Hematopoietic multipotent progenitor cell (in vitro differentiated cells): ENCODE measurements around the gene VPS37C. TPM values are rescaled to one million over a fixed set of nuclear protein-coding genes. Genes with fewer than 3 reads are reported as not detected.

Experiments used
- DNase-seq, 3 donors: peaks; one replicate each; pipeline ENCODE4 v3.0.0-alpha.2; 2011 to 2015; ENCODE audit warnings: low read depth in 2 of 3, low spot score in 2 of 3
- total RNA-seq: library from RNA; depleted of rRNA; stranded (reverse); fragments of >200 nt; gene quantifications from one replicate; pipeline ENCODE4 v1.2.3, GENCODE V29; 2012

Gene VPS37C
- total RNA-seq, 1 donor = 6.7 TPM

DNA sequence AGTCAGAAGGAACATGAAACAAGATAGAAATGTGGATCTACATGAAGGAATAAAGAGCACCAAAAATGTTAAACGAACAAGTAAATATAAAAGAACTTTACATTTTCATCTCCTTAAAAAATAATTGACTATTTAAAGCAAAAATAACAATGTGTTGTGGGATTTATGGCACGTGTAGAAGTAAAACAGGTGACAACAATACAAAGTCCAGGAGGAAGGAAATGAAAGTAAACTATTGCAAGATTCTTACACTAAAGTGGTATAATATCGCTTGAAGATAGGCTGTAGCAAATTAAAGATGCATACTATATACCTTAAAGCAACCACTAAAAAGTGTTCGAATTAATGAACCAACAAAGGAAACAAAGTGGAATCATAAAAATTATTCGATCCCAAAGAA, 5.5 kb downstream of the VPS37C start:
- DNase-seq = no peak

DNA sequence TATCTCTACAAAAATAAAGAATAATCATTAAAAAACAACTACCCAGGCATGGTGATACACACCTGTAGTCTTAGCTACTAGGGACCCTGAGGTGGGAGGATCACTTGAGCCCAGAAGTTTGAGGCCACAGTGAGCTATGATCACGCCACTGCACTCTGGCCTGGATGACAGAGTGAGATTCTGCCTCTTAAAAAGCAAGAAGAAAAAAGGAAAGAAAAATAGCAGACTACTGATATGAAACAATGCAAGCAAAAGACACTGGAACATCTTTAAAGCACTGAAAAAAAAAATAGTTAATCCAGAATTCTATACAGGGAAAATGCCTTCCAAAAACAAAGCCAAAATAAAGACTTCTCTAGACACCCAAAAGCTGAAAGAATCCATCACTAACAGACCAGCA, 5.9 kb downstream of the VPS37C start:
- DNase-seq = no peak

DNA sequence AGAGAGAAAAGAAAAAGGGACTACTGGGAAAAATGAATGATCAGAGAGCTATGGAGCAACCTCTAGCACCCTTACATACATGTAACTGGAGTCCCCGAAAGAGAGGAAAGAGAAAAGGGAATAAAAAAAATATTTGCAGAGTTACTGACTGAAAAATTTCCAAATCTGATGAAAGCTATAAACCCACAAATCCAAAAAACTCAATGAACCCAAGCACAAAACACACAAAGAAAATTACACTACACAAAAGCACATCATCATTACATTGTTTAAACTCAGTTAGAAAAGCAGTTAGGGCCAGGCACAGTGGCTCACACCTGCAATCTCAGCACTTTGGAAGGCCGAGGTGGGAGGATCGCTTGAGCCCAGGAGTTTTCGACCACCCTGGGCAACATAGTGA, 6.7 kb downstream of the VPS37C start:
- no peak for DNase-seq

DNA sequence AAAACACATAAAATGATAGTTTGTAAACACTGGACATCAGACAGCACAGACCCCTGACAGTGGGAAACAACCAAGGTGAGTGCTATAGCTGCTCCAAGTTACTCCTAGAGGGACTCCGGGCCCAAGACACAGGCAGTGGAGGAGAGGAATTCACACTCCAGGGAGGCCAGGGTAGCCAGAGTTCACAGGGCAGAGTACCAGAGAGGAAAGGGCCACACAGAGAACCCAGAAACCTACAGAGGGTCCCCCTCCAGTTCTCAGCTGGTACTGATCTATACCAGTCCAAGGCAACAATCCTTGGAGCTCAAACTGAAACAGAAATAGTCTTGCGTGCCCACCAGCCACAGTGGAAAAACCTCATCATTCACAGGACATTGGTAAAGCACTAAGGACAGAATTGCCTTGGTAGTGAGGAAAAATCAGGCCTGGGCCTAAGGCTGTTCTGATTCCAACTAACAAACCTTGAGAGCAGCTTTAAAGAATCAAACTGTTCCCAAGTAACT, 7.6 kb downstream of the VPS37C start:
- DNase-seq = no peak

DNA sequence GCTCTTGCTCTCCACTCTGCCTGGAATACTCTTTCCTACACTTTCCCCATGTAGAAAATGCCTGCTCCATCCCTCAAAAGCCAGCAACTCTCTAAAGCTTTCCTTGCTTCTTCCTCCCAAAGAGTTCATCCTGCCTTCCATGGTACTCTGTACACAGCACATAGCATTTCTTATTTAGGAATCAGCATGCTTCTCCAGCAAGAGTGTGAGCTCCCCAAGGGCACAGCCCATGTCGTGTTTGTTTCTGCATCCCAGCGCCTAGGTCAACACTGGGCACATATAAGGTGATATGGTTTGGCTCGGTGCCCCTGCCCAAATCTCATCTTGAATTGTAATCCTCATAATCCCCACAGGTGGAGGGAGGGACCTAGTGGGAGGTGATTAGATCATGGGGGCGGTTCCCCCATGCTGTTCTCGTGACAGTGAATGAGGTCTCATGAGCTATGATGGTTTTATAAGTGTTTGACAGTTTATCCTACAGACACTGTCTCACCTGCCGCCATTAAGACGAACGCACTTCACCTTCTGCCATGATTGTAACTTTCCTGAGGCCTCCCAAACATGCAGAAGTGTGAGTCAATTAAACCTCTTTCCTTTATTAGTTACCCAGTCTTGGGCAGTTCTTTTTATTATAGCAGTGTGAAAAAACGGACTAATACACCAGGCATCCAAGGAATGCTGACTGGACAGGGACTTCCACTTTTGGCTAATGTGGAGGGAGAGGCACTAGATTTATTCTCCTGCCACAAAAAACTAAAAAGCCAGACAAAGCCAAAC, 8.2 kb downstream of the VPS37C start:
- no peak for DNase-seq

DNA sequence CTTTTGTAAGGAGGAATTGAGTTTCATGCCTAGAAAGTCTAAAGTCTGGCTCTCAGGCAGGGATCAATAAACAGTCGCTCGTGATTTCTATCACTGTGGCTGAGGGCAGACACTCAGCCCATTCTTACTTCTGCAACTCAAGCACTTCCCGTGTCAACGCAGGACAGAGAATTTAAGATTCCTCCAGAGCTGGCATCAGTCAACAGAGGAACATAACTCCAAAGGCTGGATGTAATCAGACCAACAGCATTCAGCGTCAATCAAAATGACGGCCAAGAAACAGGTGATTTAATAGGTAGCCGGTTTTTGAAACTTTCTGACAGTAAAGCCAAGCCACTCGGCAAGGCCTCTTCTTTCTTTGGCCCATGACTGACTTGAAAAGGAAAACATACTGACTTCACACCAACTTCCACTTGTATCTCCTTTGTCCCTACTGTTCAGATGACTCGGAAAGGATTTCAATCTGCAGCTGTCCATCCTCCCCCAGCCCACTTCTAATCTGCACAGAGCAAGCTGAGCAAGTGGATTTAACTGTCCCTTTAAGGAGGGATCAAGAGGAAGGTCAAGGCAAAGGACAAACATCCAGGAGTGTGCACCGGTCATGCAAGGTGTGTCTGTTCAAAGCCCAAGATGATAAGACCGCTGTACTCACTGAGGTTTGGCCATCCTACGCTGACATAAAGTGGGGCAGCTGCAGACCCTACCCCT, 9.5 kb downstream of the VPS37C start:
- no peak for DNase-seq

DNA sequence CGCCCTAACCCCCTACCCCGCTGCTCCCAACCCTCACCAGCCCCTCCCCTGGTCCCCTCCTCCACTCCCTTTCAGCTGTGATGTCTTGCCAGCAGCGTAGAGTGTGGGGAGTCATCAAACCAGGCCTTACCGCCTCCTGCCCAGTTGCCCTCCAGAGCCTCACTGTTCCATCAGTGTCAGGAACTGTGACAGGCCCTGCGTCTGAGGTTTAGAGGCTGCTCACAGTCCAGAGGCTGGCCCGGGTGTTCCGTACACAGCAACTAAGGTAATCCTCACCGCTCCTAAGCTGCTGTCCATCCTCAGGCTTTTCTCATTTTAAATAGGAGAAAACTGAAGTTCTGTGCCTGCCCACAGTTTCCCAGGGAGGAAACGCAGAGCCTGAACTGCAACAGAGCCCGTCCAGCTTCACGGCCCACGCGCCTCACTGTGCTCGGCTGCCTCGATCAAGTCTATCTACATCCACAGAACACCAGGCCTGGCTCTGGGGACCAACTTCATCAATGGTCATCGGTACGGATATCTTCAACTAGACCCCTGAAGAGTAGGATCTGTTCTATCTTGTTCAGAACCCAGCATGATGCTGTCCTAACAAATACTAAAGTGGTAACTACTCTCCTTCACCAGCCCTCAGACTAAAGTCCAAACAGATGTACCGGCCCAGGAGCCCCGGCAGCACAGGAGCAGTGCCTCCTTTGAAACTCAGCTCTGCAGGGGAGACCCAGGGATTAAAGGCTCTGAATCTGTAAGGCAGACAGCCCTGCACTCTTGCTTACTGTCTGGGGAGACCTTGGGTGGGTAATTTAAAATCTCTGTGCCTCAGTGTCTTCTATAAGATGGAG, 10.3 kb downstream of the VPS37C start:
- no peak for DNase-seq

DNA sequence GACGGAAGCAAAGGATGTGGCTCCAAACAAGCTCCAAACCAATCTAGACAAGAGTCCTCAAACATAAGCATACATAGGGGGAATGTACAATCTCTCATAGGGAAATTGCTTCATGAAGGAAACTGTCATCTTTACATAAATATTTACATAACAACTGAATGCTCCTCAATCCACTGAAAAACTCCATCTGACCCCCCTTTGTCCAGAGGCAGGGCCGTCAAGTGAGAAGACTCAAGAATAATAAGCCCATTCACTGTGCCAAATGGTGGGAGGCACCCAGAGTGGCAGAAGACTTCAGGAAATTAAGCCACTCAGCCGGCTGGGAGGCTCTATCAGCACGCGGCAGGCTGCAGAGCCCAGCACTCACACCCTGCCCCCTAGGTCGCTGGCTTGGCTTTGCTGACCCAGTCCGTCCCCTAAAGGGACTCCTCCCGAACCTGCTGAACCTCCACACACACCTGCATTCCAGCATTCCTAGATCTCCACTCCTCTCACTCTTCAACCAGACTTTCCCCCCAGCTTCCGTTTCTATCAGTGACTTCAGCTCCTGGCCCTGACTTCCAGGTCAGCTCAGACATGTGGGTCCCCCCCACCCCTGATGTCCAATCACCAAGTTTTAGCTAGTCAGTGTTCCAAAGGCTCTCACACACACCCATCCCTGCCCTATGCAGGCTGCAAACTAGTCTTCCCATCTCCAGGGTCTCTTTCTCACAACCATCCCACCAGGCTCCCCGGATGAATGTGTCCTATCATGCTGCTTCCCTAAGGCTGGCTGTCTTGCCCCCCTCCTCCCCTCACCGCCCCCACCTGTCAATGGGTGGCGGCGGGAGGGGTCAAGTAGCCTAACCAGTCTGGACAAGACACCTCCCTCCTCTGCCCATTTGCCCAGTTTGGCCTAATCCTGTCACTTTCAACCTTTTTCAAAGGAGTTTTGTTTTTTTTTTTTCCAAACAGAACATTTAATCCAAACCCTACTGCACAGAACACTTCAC, 11.3 kb downstream of the VPS37C start:
- peak in 1 of 3 donors; percentile 21 for DNase-seq

DNA sequence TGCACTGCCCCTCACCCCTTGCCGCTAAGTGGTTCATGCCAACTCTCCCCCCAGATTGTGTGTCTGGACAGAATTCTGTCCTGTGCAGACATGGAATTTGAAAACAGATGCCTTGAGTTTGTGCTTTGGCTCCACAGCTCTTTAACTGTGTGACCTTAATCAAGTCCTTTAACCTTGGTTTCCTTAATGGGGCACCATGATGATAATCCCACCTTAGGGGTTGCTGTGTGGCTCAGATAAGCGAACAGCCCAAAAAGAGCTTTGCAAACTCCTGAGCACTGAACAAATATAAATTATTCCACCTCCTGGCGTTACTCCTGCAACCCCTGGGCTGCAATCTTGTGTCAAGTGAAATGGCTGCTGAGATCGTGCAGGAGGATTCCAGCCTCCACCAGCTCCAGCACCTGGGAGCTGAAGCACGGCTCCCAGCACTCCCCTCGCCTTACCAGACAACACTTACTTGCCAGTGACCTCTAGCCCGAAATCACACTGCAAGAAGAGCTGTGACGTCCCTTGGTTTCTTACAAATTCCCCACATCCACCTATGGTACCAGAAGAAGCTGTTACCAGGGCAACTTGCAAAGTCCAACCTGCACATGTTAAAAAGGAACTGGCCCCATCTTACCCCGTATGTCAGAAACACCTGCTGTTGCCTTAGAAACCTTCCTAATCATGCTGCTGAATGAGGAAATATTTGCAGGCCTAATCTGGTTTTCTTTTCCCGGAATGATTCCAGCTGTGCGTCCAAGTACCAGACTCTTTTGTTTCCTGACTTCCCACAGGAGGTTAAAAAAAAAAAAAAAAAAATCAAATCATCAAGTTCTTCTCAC, 13.2 kb downstream of the VPS37C start:
- DNase-seq = no peak

DNA sequence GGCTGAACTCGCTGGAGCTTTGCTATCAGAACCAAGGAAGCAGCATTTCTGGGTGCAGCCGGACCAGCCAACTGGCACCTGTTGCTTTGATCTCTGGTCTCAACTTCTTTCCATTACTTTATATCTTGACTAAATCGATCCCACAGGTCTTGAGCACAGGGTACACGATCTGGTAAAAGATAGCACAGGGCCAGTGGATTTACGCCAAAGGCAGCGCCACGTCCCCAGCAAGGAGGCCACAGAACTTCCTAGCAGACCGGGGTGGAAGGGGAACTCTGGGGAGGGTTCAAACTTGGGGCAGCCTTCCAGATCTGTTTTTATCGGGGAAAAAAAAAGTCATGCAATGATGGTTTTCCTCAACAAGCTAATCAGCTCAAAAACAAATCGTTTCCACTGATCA, 14.0 kb downstream of the VPS37C start:
- no peak for DNase-seq

DNA sequence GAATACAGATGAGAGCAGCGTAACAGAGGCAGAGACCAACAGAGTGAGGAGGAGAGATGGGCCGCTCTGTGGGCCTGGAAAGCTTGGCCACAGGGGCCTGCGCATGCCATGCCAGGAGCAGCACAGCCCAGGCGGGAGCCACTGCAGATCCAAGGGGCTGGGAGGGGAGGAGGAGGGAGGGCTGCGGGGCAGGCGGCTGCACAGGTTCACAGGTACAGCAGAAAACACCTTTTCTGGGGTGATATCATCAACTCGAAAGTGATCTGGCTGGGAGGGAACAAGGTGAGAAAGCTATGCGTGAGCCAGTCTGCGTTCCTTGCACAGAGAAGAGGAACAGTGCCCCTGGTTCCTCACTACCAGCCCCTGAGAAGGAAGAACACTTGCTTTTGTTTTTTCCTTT, 14.8 kb downstream of the VPS37C start:
- peak in 1 of 3 donors; percentile 37 for DNase-seq

DNA sequence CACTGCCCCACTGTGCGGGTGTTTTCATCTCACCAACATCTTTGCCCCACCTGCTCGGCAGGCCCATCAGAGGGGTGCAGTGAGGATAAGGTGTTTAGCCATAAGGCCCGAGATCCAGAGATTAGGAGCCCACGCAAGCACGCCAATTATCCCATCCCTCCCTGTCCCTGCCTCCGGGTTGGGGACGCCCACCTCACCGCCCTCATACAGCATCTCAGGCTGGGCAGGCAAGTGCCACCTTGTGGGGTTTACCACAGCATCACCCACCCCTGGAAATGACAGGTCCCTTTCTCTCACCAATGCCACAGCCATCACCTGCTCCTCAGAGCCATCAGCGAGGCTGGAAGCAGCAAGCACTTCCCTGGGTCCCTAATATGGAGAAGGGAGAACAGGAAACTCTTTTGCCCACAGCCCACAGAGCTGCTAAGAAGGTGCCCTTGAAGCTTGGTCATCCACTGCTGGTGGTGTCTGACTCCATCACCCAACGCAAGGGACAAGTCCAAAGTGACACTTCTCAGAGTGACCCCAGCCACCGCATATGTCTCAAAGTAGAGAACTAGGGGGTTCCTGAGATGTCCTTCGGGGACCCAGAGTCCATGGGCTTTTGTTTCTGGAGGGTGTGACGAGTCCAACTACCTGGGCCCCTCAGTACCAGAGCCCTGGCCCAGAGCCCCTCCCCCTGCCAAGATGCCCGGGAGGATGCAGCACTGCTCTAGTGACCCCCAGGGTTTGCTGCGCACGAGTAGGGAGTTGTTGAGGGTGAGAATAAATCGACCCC, 15.8 kb downstream of the VPS37C start:
- no peak for DNase-seq

DNA sequence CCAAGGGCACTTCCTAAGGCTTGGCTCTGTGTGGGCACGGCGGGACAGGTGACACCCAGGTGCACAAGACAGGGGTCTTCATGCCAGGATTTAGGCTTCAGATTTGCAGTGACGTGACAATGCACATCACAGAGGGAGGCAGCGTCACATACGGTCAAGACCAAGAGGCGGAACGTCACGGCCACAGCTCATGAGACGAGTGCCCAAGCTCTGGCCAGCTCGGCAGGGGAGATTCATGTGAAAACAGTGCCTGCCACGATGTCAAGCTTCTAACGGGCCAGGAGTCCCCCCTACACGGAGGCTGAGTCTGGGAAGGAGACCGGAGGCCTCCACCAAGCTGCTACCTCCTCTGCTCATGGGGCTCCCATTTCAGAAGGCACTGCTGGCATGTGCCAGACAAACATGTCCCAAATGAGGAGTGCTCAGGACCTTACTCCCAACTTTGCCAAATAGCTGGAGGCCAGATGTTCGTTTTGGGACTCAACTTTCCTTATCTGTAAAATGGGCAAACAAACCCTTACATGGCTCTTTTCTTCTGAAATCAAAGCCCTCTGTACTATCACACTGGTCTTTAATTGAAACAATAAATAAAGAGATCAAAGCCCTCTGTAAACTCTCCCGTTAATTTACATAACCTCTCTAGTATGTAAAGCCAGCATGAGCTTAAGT, 16.6 kb downstream of the VPS37C start:
- DNase-seq = no peak

DNA sequence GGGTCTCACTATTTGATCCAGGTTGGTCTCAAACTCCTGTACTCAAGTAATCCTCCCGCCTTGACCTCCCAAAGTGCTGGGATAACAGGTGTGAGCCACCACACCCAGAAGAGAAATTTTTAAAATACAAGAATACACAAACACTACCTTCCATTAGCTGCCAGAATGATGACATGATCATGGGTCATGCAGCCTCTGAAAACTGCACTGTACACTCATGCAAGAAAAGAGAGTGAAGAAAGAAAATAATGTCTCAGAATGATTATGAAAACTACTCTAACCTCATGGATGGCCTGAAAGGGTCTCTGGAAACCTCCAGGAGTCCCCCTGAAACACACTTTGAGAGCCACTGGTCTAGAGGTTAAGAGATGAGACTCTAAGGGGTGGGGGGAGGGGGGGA, 18.8 kb downstream of the VPS37C start:
- no peak for DNase-seq

DNA sequence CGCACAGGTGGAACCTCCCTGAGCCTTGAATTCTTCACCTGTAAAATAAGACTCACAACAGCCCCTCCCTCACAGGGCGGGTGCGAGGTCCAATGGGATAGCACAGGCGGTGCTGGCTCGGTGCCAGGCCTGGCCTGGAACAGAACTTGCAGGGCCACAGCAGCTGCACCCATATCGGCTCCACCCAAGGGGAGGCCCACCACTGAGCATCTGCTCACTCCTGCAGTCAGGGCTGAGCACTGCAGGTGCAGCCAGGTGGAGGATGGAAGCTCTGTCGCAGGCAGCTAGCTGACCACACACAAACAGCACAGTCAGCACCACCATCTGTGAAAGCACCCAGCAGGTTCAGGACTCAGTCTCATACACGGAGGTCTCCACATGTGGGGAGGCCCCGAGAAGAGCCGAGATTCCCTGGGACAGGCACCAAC, 19.6 kb downstream of the VPS37C start:
- DNase-seq = no peak

DNA sequence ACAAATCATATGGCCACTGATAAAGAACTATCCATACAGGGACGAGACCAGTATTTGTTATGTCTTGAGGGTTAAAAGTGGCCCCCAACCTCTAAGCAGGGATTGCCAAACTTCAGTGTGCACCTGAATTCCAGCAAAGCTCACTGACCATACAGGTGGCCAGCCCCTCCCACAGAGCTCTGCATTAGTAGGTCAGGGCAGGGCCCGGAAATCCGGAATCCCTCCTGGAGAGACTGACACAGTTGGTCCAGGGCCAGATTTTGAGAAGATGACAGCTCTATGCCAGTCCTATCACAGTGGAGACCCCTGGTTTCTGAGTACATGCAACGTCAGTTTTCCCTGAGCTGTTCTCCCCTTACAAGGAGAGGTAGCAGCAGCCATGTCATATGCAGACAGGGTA, 20.8 kb downstream of the VPS37C start:
- DNase-seq = no peak

DNA sequence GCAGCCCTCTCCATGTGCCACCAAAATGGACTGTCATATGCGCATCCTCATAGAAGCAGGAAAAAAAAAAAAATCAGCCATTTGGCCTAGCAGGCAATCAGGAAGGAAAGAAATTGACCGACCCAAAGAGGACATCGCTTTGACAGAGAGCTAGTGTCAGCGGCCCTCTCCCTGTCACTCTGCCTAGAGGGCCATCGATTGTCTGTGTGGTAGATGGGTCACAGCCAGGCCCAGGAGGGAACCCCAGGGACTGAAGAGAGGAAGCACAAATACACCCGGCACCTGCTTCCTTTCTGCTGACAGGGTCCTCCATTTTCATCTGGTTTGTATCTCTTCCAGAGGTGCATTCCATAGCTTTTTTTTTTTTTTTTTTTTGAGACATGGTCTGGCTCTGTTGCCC, 21.8 kb downstream of the VPS37C start:
- DNase-seq = no peak

DNA sequence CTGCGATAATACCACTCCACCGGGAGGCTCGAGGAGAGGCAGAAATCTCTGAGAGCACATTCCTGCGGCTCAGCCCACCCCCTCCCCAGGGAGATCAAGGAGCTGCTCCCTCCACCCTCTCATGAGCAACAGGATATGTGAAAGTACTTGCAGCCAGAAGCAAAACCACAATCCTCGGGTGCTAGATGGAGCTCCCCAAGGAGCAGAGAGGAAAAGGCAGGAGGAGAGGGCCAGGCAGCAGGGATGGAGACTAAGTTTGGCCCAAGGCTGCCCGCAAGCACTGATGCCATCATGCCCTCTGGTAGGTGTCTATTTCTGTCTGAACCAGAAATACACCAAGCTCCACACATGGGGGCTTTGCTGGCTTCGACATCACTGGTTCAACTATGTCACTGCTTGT, 22.3 kb downstream of the VPS37C start:
- no peak for DNase-seq
